Ishikawa (cell line): ENCODE data around the gene A2M.

Experiments
- CEBPB ChIP-seq: IDR thresholded peaks from 2 replicates; pipeline ENCODE4 v1.6.1; 2012
- CREB1 ChIP-seq: IDR thresholded peaks from 2 replicates; pipeline ENCODE4 v1.6.1; 2012; ENCODE audit warnings: low read depth
- EGR1 ChIP-seq: IDR thresholded peaks from 2 replicates; pipeline ENCODE4 v1.6.1; 2012
- EP300 ChIP-seq: IDR thresholded peaks from 2 replicates; pipeline ENCODE4 v1.6.1; 2012; ENCODE audit warnings: borderline replicate concordance
- FOXM1 ChIP-seq: IDR thresholded peaks from 2 replicates; pipeline ENCODE4 v1.6.1; 2012; ENCODE audit warnings: low read depth, borderline replicate concordance
- MAX ChIP-seq: IDR thresholded peaks from 2 replicates; pipeline ENCODE4 v1.6.1; 2012
- NFIC ChIP-seq: IDR thresholded peaks from 2 replicates; pipeline ENCODE4 v1.6.1; 2012
- RAD21 ChIP-seq: IDR thresholded peaks from 2 replicates; pipeline ENCODE4 v1.6.1; 2012; ENCODE audit warnings: low read depth
- REST ChIP-seq: IDR thresholded peaks from 2 replicates; pipeline ENCODE4 v1.6.1; 2012; ENCODE audit warnings: low read depth, mild to moderate bottlenecking
- TAF1 ChIP-seq: IDR thresholded peaks from 2 replicates; pipeline ENCODE4 v1.6.1; 2012; ENCODE audit warnings: low read depth, mild to moderate bottlenecking
- TCF12 ChIP-seq: IDR thresholded peaks from 2 replicates; pipeline ENCODE4 v1.6.1; 2012; ENCODE audit warnings: low read depth
- TEAD4 ChIP-seq: IDR thresholded peaks from 2 replicates; pipeline ENCODE4 v1.6.1; 2012
- USF1 ChIP-seq: IDR thresholded peaks from 2 replicates; pipeline ENCODE4 v1.6.1; 2012
- YY1 ChIP-seq: IDR thresholded peaks from 2 replicates; pipeline ENCODE4 v1.6.1; 2012; ENCODE audit warnings: low read depth
- ZBTB7A ChIP-seq: IDR thresholded peaks from 2 replicates; pipeline ENCODE4 v1.6.1; 2012; ENCODE audit warnings: low read depth

The A2M gene

GRCh38 chr12:9112076-9112853 lies 3.5 kb downstream of the A2M start:
- TF ChIP-seq TAF1 (no peak), RAD21 (no peak), EGR1 (no peak), REST (no peak), FOXM1 (no peak), CEBPB (no peak), MAX (no peak), TCF12 (no peak), TEAD4 (no peak), USF1 (no peak), CREB1 (no peak)

GRCh38 chr12:9111525-9111924 lies 4.2 kb downstream of the A2M start:
- TF ChIP-seq TAF1 (no peak), RAD21 (no peak), CREB1 (no peak), FOXM1 (no peak), MAX (no peak), YY1 (no peak), NFIC (no peak), EP300 (no peak), REST (no peak), CEBPB (no peak), EGR1 (no peak), ZBTB7A (no peak), TCF12 (no peak), USF1 (no peak), TEAD4 (no peak)

GRCh38 chr12:9109737-9110491 lies 5.8 kb downstream of the A2M start:
- TF ChIP-seq USF1 (no peak), MAX (no peak), RAD21 (no peak), REST (no peak), CREB1 (no peak), TEAD4 (no peak), CEBPB (no peak)

GRCh38 chr12:9109213-9109522 lies 6.6 kb downstream of the A2M start:
- no peak for TF ChIP-seq NFIC
- TF ChIP-seq REST, result no peak
- no peak for TF ChIP-seq YY1
- TF ChIP-seq EGR1, result no peak
- no peak for TF ChIP-seq TEAD4
- TF ChIP-seq ZBTB7A, result no peak
- no peak for TF ChIP-seq TAF1
